Stomach (tissue), 9 donors: ENCODE measurements around the gene CCL21. TPM values are rescaled to one million over a fixed set of nuclear protein-coding genes. Genes with fewer than 3 reads are reported as not detected.

ENCODE experiments used
- DNase-seq, 2 donors: peaks; one replicate each; pipeline versions ENCODE4 v3.0.0 to v3.0.0-alpha.2; 2013 to 2019
- H3K27ac ChIP-seq, 5 donors: fragments of 200-600 bp in 4 of 5; sonication (generic) in 4 of 5; one replicate each; pipeline ENCODE4 v1.5.1; 2013 to 2019; ENCODE audit warnings: mild to moderate bottlenecking in 1 of 5, moderate library complexity in 1 of 5
- H3K27me3 ChIP-seq, 3 donors: fragments of 200-600 bp; sonication (generic); one replicate each; pipeline ENCODE4 v1.5.1; 2017 to 2019; ENCODE audit warnings: mixed run types in 1 of 3
- H3K36me3 ChIP-seq, 4 donors: fragments of 200-600 bp; sonication (generic); 1 replicate in 3 of 4; 2 replicates in 1 of 4; pipeline ENCODE4 v1.5.1; 2016 to 2019
- H3K4me1 ChIP-seq, 4 donors: fragments of 200-600 bp; sonication (generic); one replicate each; pipeline ENCODE4 v1.5.1; 2016 to 2019
- H3K4me3 ChIP-seq, 4 donors: fragments of 200-600 bp; sonication (generic) in 3 of 4; one replicate each; pipeline ENCODE4 v1.5.1; 2016 to 2019; ENCODE audit warnings: mild to moderate bottlenecking in 1 of 4
- H3K9me3 ChIP-seq, 4 donors: fragments of 200-600 bp; sonication (generic); one replicate each; pipeline ENCODE4 v1.5.1; 2016 to 2019
- EP300 ChIP-seq: sonication (generic); formaldehyde crosslinking; IDR thresholded peaks from one replicate; pipeline ENCODE4 v1.6.1; 2017; ENCODE audit warnings: antibody characterized with exemption
- POLR2A ChIP-seq, 4 donors: fragments of 450-650 bp; IDR thresholded peaks; one replicate each; pipeline ENCODE4 v1.6.1; 2016; ENCODE audit warnings: antibody characterized with exemption in 4 of 4, control low read depth in 2 of 4, mild to moderate bottlenecking in 1 of 4, moderate library complexity in 1 of 4
- POLR2AphosphoS5 ChIP-seq, 3 donors: sonication (generic); formaldehyde crosslinking; IDR thresholded peaks; one replicate each; pipeline ENCODE4 v1.6.1; 2016; ENCODE audit warnings: antibody characterized with exemption in 3 of 3
- WGBS, 5 donors: extraction: QIAGEN DNeasy Blood & Tissue Kit in 3 of 5; methylation state at CpG; one replicate each; pipeline versions ENCODE4 v1.1.5 to v1.1.7; 2013 to 2018; 5-methylcytosine and 5-hydroxymethylcytosine counted together
- intact Hi-C: fragments of 100-400 bp; cut with DNase I; formaldehyde crosslinking; loops from one replicate; pipeline ENCODE4 v1.15.1; 2023; ENCODE audit warnings: low total_unique reads
- polyA plus RNA-seq, 3 donors: library from polyadenylated mRNA; stranded (reverse); fragments of 200-250 nt; gene quantifications; one replicate each; pipeline ENCODE4 v1.2.3, GENCODE V29; 2013
- small RNA-seq, 4 donors: library from RNA; depleted of rRNA; stranded (forward); fragments of <200 nt; gene quantifications; one replicate each; pipeline ENCODE3, GENCODE V24; 2016
- total RNA-seq, 5 donors: library from RNA; depleted of rRNA; stranded (reverse); fragments of >200 nt; gene quantifications; one replicate each; pipeline versions ENCODE4 v1.1.0 to v1.2.3, GENCODE V29; 2014 to 2016
- TF ChIP-seq, protein P1 (sequence below), 7 experiments: fragments of 450-650 bp in 4 of 7; fragments of 200-600 bp in 3 of 7; sonication (generic) in 3 of 7; IDR thresholded peaks; one replicate each; pipeline ENCODE4 v1.5.1; 2016 to 2019; ENCODE audit warnings: antibody characterized with exemption in 7 of 7, control low read depth in 2 of 7, mild to moderate bottlenecking in 1 of 7
- donor health status: healthy with polysubstance abuse.
- donor health status: Bipolar disorder and iron deficiency.
- donor health status: healthy.

Gene CCL21
- total and polyA plus RNA-seq, 8 donors: 1.7 to 51.3 (median 23.4) TPM; not detected in 1

DNA sequence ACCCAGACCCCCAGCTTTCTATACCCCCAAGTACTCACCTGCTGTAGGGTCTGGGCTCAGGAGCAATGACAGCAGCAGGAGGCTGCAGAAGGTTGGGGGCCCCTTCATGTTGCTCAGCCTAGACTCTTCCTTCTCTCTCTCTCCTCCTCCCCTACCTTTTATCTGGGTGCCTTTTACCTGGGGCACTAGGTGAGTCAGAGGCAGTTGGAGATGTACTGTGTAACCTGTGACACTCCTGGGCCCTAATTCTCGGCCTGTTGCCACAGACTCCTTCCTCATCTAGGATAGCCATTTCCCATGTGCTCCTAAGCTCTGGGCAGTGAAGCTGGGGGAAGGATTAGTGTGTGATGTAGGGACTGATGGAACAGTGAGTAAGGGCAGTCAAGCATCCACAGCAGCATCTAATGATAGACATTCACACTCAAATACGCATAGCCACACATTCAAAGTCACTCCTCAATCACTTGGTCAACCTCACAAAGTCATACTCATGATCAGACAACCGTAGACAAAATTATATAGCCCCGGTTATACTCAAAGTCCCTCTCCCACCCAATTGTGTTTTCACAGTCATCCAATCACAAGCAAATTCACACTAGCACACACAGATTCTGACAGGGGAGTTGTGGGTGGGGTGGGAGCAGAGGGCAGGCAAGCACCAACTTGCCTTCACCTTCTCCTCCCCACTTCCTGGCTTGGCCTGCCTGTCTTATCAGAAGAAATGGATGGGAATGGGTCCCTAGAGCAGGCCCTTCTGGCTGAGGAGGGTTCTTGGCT is 47.2 kb downstream of the CCL21 start, which contains the start of gene CCL27:
CCL27 (minus strand) TSS at position 132 of the 777 bp plus-strand sequence; CDS start at position 108, 24 bp downstream.
- intact Hi-C loops: no loop called here
- Histone ChIP-seq H3K36me3 (peaks cover 0 to 34% (median 15%) of the 10 kb centered on the region in 4 donors), H3K27me3 (no peaks in the 10 kb centered on the region), H3K4me3 (no peak within 1 kb of the TSS), H3K27ac (peak within 1 kb of the TSS in 1 of 5 donors; percentile 98), H3K4me1 (peaks cover 0 to 36% (median 26%) of the 10 kb centered on the region in 4 donors), H3K9me3 (no peaks in the 10 kb centered on the region)
- WGBS, 5 donors: 77 to 88% (median 85%) methylated on average over 4 of the region's 4 CpGs
- DNase-seq: no peak
- TF ChIP-seq POLR2A (IDR thresholded peaks at IDR 0.05): no peak
- TF ChIP-seq, protein P1, sequence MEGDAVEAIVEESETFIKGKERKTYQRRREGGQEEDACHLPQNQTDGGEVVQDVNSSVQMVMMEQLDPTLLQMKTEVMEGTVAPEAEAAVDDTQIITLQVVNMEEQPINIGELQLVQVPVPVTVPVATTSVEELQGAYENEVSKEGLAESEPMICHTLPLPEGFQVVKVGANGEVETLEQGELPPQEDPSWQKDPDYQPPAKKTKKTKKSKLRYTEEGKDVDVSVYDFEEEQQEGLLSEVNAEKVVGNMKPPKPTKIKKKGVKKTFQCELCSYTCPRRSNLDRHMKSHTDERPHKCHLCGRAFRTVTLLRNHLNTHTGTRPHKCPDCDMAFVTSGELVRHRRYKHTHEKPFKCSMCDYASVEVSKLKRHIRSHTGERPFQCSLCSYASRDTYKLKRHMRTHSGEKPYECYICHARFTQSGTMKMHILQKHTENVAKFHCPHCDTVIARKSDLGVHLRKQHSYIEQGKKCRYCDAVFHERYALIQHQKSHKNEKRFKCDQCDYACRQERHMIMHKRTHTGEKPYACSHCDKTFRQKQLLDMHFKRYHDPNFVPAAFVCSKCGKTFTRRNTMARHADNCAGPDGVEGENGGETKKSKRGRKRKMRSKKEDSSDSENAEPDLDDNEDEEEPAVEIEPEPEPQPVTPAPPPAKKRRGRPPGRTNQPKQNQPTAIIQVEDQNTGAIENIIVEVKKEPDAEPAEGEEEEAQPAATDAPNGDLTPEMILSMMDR (IDR thresholded peaks at IDR 0.05): no peak
- TF ChIP-seq EP300: no peak
- TF ChIP-seq POLR2AphosphoS5 (IDR thresholded peaks at IDR 0.05): no peak

DNA sequence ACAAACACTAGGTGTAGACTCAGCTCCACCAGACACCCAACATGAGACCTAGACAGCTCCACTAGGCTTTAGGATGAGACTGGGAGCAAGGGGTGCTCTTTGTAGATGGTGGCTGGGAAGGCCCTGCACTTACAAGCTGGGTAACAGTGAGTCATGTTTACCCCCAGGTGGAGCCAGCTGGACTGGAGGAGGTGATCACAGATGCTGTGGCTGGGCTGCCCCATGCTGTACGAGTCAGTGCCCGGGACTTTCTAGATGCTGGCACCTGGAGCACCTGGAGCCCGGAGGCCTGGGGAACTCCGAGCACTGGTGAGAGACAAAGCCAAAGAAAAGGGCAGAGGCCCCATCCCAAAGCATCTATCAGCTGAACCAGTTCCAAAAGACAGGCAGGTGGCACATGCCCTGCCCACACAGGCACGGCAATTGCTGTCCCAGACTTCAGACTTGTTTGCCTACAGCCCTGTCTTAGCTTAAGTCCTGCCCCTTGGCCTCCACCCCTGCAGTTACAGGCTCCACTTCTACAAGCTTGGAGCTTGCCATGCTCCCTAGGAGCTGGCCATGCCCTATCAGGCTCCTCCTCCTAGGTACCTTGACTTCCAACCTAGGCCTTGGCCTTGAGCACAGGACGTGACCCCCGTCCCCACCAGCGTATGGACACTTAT is 50.2 kb downstream of the CCL21 start:
- no peak overlapping the region for H3K27ac ChIP-seq
- no peaks in the 10 kb centered on the region for H3K27me3 ChIP-seq
- H3K36me3 ChIP-seq: peaks cover 0 to 34% (median 15%) of the 10 kb centered on the region in 4 donors
- no peaks in the 10 kb centered on the region for H3K9me3 ChIP-seq
- TF ChIP-seq EP300 (no peak), POLR2AphosphoS5 (IDR thresholded peaks at IDR 0.05) (no peak), POLR2A (IDR thresholded peaks at IDR 0.05) (no peak)
- TF ChIP-seq, protein P1 (IDR thresholded peaks at IDR 0.05): no peak
- intact Hi-C loops: no loop called here
- H3K4me3 ChIP-seq: no peak overlapping the region
- peaks cover 6 to 23% (median 17%) of the 10 kb centered on the region in 4 donors for H3K4me1 ChIP-seq
- WGBS, 5 donors: 72 to 97% (median 79%) methylated on average over 6 to 8 of the region's 8 CpGs
- DNase-seq: no peak

Small RNA genes lying within 50 kb of the gene (small RNA-seq; reads per million reads assigned to genes)
- 0 reads per million in 4 donors for gene CCL27

Other genes with a start within 250 kb of the CCL21 start
- 10 to 100 TPM in 1 of 5 donors, 1 to 10 TPM in 2, not detected in 2; 1.2 to 17.8 (median 5.0) TPM for gene ENHO, start 187.1 kb downstream of the CCL21 start, total RNA-seq
- 10 to 100 TPM in 2 of 3 donors, 1 to 10 TPM in 1; 3.3 to 63.8 (median 29.7) TPM for gene ENHO, start 187.1 kb downstream of the CCL21 start, polyA plus RNA-seq
- gene CNTFR, start 120.4 kb downstream of the CCL21 start, total RNA-seq: 10 to 100 TPM in 1 of 5 donors, 1 to 10 TPM in 3, not detected in 1; 2.4 to 15.8 (median 3.1) TPM
- 1 to 10 TPM; 2.2 to 4.1 (median 2.9) TPM for gene CNTFR, start 120.4 kb downstream of the CCL21 start, polyA plus RNA-seq
- 10 to 100 TPM in 4 of 5 donors, 1 to 10 TPM in 1; 2.9 to 49.5 (median 16.5) TPM for gene RPP25L, start 98.0 kb downstream of the CCL21 start, total RNA-seq
- 10 to 100 TPM; 28.9 to 40.4 (median 37.9) TPM for gene RPP25L, start 98.0 kb downstream of the CCL21 start, polyA plus RNA-seq
- gene DCTN3, start 89.6 kb downstream of the CCL21 start, total RNA-seq: 10 to 100 TPM in 4 of 5 donors, 1 to 10 TPM in 1; 9.3 to 55.4 (median 23.7) TPM
- gene DCTN3, start 89.6 kb downstream of the CCL21 start, polyA plus RNA-seq: 100 to 1,000 TPM in 1 of 3 donors, 10 to 100 TPM in 2; 81.0 to 107 (median 97.5) TPM
- not detected for gene ARID3C, start 81.1 kb downstream of the CCL21 start, total RNA-seq
- gene ARID3C, start 81.1 kb downstream of the CCL21 start, polyA plus RNA-seq: not detected
- gene SIGMAR1, start 72.3 kb downstream of the CCL21 start, total RNA-seq: 100 to 1,000 TPM in 1 of 5 donors, 10 to 100 TPM in 4; 20.0 to 124 (median 64.3) TPM
- 10 to 100 TPM; 19.9 to 46.8 (median 25.5) TPM for gene SIGMAR1, start 72.3 kb downstream of the CCL21 start, polyA plus RNA-seq
- 100 to 1,000 TPM in 2 of 5 donors, 10 to 100 TPM in 3; 28.8 to 148 (median 87.8) TPM for gene GALT, start 63.5 kb downstream of the CCL21 start, total RNA-seq
- 10 to 100 TPM; 17.4 to 33.1 (median 20.5) TPM for gene GALT, start 63.5 kb downstream of the CCL21 start, polyA plus RNA-seq
- gene IL11RA, start 58.0 kb downstream of the CCL21 start, total RNA-seq: 10 to 100 TPM; 19.3 to 57.4 (median 29.0) TPM
- 10 to 100 TPM in 1 of 3 donors, 1 to 10 TPM in 2; 4.4 to 18.8 (median 5.7) TPM for gene IL11RA, start 58.0 kb downstream of the CCL21 start, polyA plus RNA-seq
- 1 to 10 TPM in 1 of 5 donors, not detected in 4; 1.3 TPM for gene CCL27, start 47.5 kb downstream of the CCL21 start, total RNA-seq
- under 1 TPM in 1 of 3 donors, not detected in 2; 0.58 TPM for gene CCL27, start 47.5 kb downstream of the CCL21 start, polyA plus RNA-seq
- gene CCL19, start 18.9 kb downstream of the CCL21 start, total RNA-seq: 1 to 10 TPM in 2 of 5 donors, not detected in 3; 4.4 to 8.1 TPM
- 10 to 100 TPM in 1 of 3 donors, 1 to 10 TPM in 2; 4.3 to 24.1 (median 7.8) TPM for gene CCL19, start 18.9 kb downstream of the CCL21 start, polyA plus RNA-seq
- gene PHF24, start 248.1 kb upstream of the CCL21 start, total RNA-seq: under 1 TPM in 1 of 5 donors, not detected in 4; 0.92 TPM
- under 1 TPM in 2 of 3 donors, not detected in 1; 0.05 to 0.06 TPM for gene PHF24, start 248.1 kb upstream of the CCL21 start, polyA plus RNA-seq